ENCODE results near the gene ZBTB32. TPM values are rescaled to one million over a fixed set of nuclear protein-coding genes. Genes with fewer than 3 reads are reported as not detected.

Gene ZBTB32
- total RNA-seq, 1 experiment from 2014 or later = not detected

- H3K9me3 ChIP-seq (ENCODE audit: control insufficient read depth in 1 of 2, insufficient read depth in 1 of 2, low read depth in 1 of 2, low read length in 2 of 2) = no peaks in the 10 kb centered on the region
- DNase-seq (ENCODE audit: low read depth, low spot score) = no peak
- no peak for ATAC-seq
- H2AFZ ChIP-seq (ENCODE audit: low read depth, low read length, poor library complexity, severe bottlenecking) = no peak overlapping the region
- no peak overlapping the region for H3K4me3 ChIP-seq (replicated peaks in 1 of 2; ENCODE audit: low read depth in 1 of 2, low read length in 2 of 2)
- intact Hi-C loops (cut with micrococcal nuclease) = loop anchor here (10.0 kb wide), 1 partner anchor 359 kb away; the partner anchor contains the start of gene FFAR3
- H4K20me1 ChIP-seq (ENCODE audit: insufficient read depth) = no peaks in the 10 kb centered on the region
- H3K27ac ChIP-seq (ENCODE audit: low read depth, low read length) = no peak overlapping the region
- BruUV-seq (replicated peaks) = no TSS peak
- ChIA-PET CTCF (no interaction called here), RAD21 (ENCODE audit: low non-redundant PET in 1 of 2, low total read pairs in 2 of 2, uncharacterized antibody in 2 of 2, unreplicated experiment in 2 of 2) (no interaction called here), POLR2A (no interaction called here)
- H3K4me2 ChIP-seq (ENCODE audit: low read length) = no peak overlapping the region
- H3K4me1 ChIP-seq (ENCODE audit: control insufficient read depth in 1 of 2, insufficient read depth in 2 of 2, low read length in 2 of 2) = peaks cover 9 to 33% of the 10 kb centered on the region in 2 experiments; a peak in 3 of 4 replicates
- H3K36me3 ChIP-seq (ENCODE audit: control insufficient read depth in 1 of 2, insufficient read depth in 2 of 2, low read length in 2 of 2) = no peaks in the 10 kb centered on the region
- H3K9me2 ChIP-seq (ENCODE audit: insufficient read depth) = no peaks in the 10 kb centered on the region
- TF ChIP-seq MAX (IDR thresholded peaks at IDR 0.05) (no peak), RAD21 (IDR thresholded peaks at IDR 0.05; ENCODE audit: low read depth) (no peak), ZFX (IDR thresholded peaks at IDR 0.05) (no peak), CEBPB (IDR thresholded peaks at IDR 0.05; ENCODE audit: low read depth) (no peak), ELF1 (IDR thresholded peaks at IDR 0.05; ENCODE audit: borderline replicate concordance, low read depth) (no peak), CBX3 (IDR thresholded peaks at IDR 0.05; ENCODE audit: low read depth) (no peak), JUND (IDR thresholded peaks at IDR 0.05) (no peak), EZH2phosphoT487 (IDR thresholded peaks at IDR 0.05; ENCODE audit: borderline replicate concordance) (no peak), EZH2 (IDR thresholded peaks at IDR 0.05) (no peak), SP1 (IDR thresholded peaks at IDR 0.05; ENCODE audit: low read depth) (no peak), FOSL1 (IDR thresholded peaks at IDR 0.05; ENCODE audit: low read depth) (no peak)
- TF ChIP-seq, protein P1, sequence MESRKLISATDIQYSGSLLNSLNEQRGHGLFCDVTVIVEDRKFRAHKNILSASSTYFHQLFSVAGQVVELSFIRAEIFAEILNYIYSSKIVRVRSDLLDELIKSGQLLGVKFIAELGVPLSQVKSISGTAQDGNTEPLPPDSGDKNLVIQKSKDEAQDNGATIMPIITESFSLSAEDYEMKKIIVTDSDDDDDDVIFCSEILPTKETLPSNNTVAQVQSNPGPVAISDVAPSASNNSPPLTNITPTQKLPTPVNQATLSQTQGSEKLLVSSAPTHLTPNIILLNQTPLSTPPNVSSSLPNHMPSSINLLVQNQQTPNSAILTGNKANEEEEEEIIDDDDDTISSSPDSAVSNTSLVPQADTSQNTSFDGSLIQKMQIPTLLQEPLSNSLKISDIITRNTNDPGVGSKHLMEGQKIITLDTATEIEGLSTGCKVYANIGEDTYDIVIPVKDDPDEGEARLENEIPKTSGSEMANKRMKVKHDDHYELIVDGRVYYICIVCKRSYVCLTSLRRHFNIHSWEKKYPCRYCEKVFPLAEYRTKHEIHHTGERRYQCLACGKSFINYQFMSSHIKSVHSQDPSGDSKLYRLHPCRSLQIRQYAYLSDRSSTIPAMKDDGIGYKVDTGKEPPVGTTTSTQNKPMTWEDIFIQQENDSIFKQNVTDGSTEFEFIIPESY (IDR thresholded peaks at IDR 0.05; ENCODE audit: extremely low read depth, insufficient replicate concordance, low read length) = no peak
- TF ChIP-seq, protein P2, sequence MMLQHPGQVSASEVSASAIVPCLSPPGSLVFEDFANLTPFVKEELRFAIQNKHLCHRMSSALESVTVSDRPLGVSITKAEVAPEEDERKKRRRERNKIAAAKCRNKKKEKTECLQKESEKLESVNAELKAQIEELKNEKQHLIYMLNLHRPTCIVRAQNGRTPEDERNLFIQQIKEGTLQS (IDR thresholded peaks at IDR 0.05) = no peak
- no peak overlapping the region for H3K9ac ChIP-seq (ENCODE audit: low read length)
- H3K27me3 ChIP-seq (ENCODE audit: insufficient read depth, low read length) = no peaks in the 10 kb centered on the region
- H3K79me2 ChIP-seq (ENCODE audit: insufficient read depth, low read length) = peaks cover 8% of the 10 kb centered on the region
Observed at GRCh38 chr19:35713506-35713850, 9.1 kb downstream of the ZBTB32 start.

Measured in HCT116 (cell line).